ENCODE measurements around the gene ATP6V0A1. TPM values are rescaled to one million over a fixed set of nuclear protein-coding genes. Genes with fewer than 3 reads are reported as not detected.

Gene ATP6V0A1
- total RNA-seq, 1 experiment from 2014 or later, result 55.2 TPM

DNA sequence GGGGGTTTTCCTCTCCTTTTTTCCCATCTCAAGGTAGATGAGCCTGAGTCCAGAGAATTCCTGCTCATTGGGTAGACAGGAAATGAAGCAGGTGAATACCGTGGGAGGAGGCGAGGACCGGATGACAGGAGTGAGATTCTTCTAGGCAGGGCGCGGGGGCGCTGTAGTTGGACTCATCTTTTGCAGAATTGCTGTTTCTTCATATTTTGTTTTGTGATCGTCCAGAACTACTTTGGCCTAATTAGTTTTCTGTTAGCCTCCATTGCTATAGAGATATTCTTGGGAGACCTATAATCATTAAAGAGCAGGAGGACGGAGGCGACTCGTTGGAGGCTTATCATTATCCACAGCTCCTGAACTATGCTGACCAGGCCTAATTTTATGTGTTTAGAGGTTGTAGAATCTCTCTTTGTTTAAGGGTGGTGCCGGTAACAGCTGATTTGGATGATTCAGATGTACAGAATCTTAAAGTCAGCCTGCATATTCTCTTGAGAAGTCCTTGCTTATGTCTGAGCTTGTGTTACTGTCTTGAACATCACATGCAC is 650 bp downstream of the ATP6V0A1 start (continued):
- TF ChIP-seq ZNF396 (CRISPR knock-in tag; IDR thresholded peaks at IDR 0.05; ENCODE audit: borderline replicate concordance) (no peak), OVOL2 (CRISPR knock-in tag; IDR thresholded peaks at IDR 0.05; ENCODE audit: borderline replicate concordance) (no peak), ZNF671 (CRISPR knock-in tag; IDR thresholded peaks at IDR 0.05) (no peak), SP1 (CRISPR knock-in tag; conservative IDR thresholded peaks at IDR 0.05) (no peak)

- peak overlapping the region; percentile 93 for H3K4me3 Mint-ChIP-seq
- H3K36me3 Mint-ChIP-seq, result peaks cover 6% of the 10 kb centered on the region
- no peak for ATAC-seq
- ChIA-PET CTCF (interaction anchor here (0.5 to 1.3 kb wide), 5 partner anchors 20 to 219 kb away, joined by 3 to 4 read pairs (median 3); no protein-coding TSS in a partner anchor), POLR2A (no interaction called here)
- no peak for DNase-seq (ENCODE audit: low spot score)
- H3K27me3 Mint-ChIP-seq (ENCODE audit: low read depth), result no peaks in the 10 kb centered on the region; the same call in 1 of the 2 replicates
- peaks cover 34% of the 10 kb centered on the region for H3K4me1 Mint-ChIP-seq
- TF ChIP-seq, protein P1, sequence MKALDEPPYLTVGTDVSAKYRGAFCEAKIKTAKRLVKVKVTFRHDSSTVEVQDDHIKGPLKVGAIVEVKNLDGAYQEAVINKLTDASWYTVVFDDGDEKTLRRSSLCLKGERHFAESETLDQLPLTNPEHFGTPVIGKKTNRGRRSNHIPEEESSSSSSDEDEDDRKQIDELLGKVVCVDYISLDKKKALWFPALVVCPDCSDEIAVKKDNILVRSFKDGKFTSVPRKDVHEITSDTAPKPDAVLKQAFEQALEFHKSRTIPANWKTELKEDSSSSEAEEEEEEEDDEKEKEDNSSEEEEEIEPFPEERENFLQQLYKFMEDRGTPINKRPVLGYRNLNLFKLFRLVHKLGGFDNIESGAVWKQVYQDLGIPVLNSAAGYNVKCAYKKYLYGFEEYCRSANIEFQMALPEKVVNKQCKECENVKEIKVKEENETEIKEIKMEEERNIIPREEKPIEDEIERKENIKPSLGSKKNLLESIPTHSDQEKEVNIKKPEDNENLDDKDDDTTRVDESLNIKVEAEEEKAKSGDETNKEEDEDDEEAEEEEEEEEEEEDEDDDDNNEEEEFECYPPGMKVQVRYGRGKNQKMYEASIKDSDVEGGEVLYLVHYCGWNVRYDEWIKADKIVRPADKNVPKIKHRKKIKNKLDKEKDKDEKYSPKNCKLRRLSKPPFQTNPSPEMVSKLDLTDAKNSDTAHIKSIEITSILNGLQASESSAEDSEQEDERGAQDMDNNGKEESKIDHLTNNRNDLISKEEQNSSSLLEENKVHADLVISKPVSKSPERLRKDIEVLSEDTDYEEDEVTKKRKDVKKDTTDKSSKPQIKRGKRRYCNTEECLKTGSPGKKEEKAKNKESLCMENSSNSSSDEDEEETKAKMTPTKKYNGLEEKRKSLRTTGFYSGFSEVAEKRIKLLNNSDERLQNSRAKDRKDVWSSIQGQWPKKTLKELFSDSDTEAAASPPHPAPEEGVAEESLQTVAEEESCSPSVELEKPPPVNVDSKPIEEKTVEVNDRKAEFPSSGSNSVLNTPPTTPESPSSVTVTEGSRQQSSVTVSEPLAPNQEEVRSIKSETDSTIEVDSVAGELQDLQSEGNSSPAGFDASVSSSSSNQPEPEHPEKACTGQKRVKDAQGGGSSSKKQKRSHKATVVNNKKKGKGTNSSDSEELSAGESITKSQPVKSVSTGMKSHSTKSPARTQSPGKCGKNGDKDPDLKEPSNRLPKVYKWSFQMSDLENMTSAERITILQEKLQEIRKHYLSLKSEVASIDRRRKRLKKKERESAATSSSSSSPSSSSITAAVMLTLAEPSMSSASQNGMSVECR (CRISPR knock-in tag; IDR thresholded peaks at IDR 0.05; ENCODE audit: borderline replicate concordance), result no peak
- TF ChIP-seq TEAD4 (CRISPR knock-in tag; IDR thresholded peaks at IDR 0.05) (no peak), ZNF121 (CRISPR knock-in tag; IDR thresholded peaks at IDR 0.05) (no peak), IRF2 (CRISPR knock-in tag; IDR thresholded peaks at IDR 0.05; ENCODE audit: borderline replicate concordance, low read depth) (no peak), STAT6 (CRISPR knock-in tag; conservative IDR thresholded peaks at IDR 0.05; ENCODE audit: low read depth) (no peak), RELA (CRISPR knock-in tag; IDR thresholded peaks at IDR 0.05; ENCODE audit: borderline replicate concordance) (no peak), GABPB1 (CRISPR knock-in tag; IDR thresholded peaks at IDR 0.05) (no peak), AR (CRISPR knock-in tag; IDR thresholded peaks at IDR 0.05) (no peak), NFYB (CRISPR knock-in tag; conservative IDR thresholded peaks at IDR 0.05; ENCODE audit: low read depth) (no peak)
- TF ChIP-seq, protein P2, sequence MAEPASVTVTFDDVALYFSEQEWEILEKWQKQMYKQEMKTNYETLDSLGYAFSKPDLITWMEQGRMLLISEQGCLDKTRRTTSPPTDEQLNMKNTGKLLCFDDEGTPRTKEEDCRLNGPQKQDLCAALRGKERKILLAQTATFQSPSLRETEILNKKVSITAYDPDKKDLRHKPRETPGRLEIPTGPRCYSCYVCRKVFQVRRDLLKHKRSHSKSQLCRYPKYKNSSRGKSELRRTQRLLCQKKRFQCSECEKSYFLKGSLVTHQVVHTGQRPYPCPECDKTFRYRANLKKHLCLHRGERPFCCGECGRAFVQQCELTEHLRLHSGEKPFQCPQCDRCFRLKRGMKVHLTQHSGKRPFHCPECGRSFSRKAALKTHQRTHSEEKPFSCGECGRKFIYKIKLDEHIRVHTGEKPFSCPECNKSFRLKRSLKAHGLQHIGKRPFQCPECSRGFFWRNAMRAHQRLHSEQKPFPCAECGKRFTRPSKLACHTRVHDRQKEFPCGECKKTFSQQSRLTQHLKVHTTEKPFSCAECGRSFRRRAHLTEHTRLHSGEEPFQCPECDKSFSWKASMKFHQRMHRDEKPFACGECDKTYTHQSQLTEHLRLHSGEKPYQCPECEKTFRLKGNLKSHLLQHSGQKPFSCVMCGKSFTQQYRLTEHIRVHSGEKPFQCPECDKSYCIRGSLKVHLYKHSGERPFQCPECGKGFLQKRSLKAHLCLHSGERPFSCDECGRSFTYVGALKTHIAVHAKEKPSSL (CRISPR knock-in tag; conservative IDR thresholded peaks at IDR 0.05), result no peak
- TF ChIP-seq, protein P3, sequence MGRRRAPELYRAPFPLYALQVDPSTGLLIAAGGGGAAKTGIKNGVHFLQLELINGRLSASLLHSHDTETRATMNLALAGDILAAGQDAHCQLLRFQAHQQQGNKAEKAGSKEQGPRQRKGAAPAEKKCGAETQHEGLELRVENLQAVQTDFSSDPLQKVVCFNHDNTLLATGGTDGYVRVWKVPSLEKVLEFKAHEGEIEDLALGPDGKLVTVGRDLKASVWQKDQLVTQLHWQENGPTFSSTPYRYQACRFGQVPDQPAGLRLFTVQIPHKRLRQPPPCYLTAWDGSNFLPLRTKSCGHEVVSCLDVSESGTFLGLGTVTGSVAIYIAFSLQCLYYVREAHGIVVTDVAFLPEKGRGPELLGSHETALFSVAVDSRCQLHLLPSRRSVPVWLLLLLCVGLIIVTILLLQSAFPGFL (CRISPR knock-in tag; IDR thresholded peaks at IDR 0.05; ENCODE audit: borderline replicate concordance), result no peak
- TF ChIP-seq, protein P4, sequence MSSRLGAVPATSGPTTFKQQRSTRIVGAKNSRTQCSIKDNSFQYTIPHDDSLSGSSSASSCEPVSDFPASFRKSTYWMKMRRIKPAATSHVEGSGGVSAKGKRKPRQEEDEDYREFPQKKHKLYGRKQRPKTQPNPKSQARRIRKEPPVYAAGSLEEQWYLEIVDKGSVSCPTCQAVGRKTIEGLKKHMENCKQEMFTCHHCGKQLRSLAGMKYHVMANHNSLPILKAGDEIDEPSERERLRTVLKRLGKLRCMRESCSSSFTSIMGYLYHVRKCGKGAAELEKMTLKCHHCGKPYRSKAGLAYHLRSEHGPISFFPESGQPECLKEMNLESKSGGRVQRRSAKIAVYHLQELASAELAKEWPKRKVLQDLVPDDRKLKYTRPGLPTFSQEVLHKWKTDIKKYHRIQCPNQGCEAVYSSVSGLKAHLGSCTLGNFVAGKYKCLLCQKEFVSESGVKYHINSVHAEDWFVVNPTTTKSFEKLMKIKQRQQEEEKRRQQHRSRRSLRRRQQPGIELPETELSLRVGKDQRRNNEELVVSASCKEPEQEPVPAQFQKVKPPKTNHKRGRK (CRISPR knock-in tag; IDR thresholded peaks at IDR 0.05; ENCODE audit: borderline replicate concordance), result no peak
- H3K27ac Mint-ChIP-seq, result no peak overlapping the region; the same call in 1 of the 2 replicates
- H3K9me3 Mint-ChIP-seq, result peaks cover 4% of the 10 kb centered on the region; the same call in 1 of the 2 replicates
Measured at GRCh38 chr17:42459801-42460281, 1.2 kb downstream of the ATP6V0A1 start.
